SKM-1 treated with dmso at 0.1 percent for 144 hours (cell line): ENCODE data around the gene CRYBG2.

Experiments
- DNase-seq: peaks from one replicate; lab custom pipeline; 2025; ENCODE audit not compliant: unreplicated experiment; lab: John Stamatoyannopoulos, UW

CRYBG2 gene

GRCh38 chr1:26372039-26372438 is 18.1 kb upstream of the CRYBG2 start:
- no peak for DNase-seq

DNA sequence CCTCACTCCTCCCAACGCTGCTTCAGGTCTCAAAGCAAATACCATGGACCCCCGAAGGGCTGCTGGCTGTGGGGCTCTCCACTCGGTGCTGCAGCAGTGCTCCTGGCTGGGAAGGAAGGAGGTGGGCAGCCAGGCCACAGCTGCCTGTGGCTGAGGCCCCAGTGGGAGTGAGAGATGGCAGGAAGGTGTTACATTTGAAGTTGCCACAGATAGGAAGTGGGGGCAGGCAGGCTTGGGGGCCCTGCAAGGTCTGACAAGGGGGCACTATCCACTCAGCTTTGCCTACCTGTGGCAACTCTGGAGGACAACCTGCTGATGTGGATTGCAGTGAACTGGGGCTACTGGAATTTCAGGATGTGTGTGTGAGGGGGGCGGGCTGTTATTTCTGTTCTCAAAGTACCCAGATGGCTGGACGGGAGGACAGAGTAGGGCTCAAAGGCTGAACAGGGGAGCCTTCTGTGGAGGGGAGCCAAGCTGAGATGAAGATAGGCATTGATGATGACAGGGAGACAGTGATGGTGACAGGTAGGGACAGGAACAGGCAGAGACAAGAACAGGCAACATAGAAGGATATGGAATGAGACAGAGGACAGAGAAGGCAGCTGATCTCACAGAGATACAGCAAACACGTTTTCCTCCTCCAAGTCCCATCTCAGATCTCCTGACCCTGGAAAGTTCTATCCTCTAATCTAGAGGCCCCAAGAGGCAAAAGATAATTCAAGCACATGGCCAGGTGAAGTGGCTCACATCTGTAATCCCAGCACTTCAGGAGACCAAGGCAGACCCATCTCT is 16.9 kb upstream of the CRYBG2 start:
- DNase-seq = no peak

DNA sequence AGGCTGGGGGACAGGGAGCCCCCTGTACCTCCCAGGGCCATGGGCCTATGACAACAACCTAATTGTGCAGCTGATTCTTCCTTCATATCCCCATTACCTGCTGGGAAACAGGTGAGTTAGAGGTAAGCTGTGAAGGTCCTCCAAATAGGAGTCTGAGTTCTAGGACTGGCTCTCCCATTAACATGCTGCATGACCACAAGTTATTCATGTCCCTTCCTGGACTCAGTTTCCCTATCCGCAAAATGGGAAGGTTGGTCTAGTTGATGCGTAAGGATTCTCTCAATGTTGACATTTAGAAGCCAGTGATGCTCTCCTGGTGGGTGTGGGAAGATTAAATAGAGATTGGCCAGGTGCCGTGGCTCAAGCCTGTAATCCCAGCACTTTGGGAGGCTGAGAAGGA is 14.6 kb upstream of the CRYBG2 start:
- DNase-seq = no peak

GRCh38 chr1:26368006-26368405 is 14.1 kb upstream of the CRYBG2 start:
- no peak for DNase-seq

DNA sequence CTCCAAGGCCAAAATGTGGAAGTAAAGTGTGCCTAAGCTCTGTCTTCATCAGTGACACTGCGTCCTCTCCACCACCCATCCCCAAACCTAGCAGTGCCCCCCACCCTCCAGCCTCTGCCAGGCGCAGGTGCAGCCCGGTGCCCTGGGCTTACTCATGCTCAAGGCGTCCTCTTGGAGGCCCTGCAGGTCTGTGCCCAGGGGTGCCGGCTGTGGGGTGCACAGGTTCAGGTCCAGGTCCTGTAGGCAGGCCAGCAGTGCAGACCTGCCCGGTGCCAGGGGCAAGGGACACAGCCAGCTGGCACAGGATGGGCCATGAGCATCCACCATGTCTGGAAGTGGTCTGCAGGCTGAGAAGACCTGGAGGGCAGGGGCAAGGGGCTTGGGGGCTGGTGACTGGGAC is 13.5 kb upstream of the CRYBG2 start:
- no peak for DNase-seq

- DNase-seq = no peak
Measured at GRCh38 chr1:26364956-26365355, 11.0 kb upstream of the CRYBG2 start.

DNA sequence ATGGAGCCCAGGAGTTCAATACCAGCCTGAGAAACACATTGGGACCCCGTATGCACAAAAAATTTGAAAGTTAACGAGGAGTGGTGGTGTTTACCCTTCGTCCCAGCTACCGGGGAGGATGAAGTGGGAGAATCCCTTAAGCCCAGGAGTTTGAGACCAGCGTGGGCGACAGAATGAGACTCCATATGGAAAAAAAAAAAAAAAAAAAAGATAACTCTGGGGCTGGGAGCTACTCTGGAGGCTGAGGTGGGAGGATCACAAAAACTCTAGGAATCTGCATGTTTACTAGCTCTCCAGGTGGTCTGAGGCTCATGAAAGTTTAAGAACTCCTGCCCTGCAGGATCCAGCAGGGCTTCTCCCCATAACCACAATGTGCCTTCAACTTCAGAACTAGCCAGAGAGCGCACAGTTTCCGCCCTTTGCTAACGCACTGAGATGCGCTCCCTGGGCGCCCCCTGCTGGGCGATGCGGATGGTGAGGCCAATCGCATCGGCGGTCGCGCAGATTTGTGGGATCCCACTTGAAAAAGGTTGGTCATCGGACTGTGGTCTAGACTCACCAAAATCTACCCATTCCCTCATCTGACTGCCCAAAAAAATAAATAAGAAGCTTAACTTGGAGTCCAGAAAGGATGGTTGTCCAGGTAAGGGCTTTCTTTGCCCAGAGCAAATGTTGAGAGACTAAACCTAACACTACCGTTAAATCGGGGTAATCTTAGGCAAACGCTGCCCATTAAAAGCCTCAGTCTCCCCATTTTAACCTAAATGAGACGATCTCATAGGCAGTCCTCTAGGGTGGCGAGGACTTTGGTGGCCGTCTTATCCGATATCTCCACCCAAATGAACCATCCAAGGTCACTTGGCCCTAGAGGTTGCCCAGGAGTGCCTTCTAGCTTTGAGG is 9.9 kb upstream of the CRYBG2 start:
- peak; percentile 81 for DNase-seq

- DNase-seq = no peak
Measured at GRCh38 chr1:26362331-26362730, 8.4 kb upstream of the CRYBG2 start.

DNA sequence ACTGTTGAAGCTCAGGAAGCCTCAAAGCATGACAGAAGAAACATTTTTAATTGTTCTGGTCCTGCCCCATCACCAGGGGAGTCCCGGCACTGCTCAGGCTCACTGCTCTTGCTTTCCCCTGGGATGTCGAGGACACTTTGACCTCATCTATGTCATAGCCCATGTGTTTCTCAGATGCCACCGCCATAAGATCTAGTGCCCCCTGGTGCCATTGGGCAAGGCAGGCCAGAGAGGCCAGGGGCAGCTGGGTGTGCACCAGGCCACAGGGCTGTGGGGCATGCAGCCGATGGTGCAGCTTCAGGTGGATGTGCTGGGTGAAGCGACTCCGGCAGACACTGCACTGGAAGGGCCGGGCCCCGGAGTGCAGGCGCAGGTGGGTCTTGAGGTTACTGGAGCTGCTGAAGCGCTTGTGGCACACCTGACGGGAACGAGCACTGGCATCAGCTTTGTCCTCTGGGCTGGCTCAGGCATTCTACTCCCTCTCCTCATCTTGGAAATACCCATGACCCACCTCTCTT is 7.7 kb upstream of the CRYBG2 start:
- no peak for DNase-seq

GRCh38 chr1:26360807-26361604 is 7.1 kb upstream of the CRYBG2 start:
- no peak for DNase-seq

- DNase-seq = no peak
Measured at GRCh38 chr1:26359981-26360806, 6.3 kb upstream of the CRYBG2 start.

DNA sequence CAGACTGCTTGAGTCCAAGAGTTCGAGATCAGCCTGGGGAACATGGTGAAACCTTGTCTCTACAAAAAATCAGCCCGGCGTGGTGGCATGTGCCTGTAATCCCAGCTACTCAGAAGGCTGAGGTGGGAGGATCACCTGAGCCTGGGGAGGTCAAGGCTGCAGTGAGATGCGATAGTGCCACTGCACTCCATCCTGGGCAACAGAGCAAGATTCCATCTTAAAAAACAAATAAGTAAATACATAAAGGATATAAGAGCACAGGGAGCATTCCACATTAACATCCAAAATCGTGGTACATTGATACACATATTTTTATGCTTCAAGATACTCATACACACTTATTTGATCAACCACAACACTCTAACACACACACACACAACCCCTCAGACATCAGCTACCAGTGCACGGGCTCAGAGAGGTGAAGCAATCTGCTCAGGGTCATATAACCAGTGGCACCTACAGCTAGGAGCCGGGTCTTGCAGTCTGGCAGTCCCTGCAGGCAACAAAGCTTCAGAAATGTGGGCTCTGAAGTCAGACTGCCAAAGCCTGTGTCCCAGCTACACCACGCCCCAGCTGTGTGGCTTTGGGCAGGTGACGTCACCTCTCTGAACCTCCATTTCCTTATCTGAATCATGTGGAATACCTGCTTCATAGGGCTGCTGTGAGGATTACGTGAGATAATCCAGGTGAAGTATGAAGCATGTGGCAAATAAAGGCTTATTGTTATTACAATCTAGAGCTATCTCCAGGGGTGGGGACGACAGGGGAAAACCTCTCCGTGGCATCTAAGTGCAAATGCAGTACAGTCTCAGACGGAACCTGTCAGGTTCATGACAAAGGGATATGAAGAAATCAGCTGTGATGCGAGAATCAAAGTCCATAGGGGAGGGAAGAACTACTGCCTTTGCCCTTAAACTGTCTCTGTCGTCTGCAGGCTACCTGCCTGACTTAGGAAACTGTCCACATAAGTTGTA is 4.8 kb upstream of the CRYBG2 start:
- DNase-seq = no peak

DNA sequence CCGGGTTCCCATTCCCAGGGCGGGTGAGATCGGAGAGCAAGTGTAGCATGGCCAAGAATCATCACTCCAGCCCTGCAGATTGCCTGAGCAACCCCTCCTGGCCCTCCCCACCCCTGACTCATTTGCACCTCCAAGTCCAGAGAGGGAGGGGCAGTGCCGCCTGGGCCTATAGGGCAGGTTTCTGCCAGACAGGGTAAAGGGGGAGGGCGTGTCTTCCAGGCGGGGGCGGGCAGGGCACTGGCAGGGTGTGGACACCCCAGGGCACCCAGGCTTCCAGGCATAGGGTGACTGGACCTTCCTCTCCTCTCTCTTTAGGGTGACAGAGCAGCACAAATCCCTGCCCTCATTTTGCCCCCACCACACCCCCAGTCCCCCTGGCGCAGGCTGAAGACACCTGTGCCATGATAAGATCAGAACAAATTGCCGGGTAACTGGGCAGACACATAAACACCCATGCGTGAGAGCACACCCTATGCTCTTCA is 3.2 kb upstream of the CRYBG2 start:
- no peak for DNase-seq

DNA sequence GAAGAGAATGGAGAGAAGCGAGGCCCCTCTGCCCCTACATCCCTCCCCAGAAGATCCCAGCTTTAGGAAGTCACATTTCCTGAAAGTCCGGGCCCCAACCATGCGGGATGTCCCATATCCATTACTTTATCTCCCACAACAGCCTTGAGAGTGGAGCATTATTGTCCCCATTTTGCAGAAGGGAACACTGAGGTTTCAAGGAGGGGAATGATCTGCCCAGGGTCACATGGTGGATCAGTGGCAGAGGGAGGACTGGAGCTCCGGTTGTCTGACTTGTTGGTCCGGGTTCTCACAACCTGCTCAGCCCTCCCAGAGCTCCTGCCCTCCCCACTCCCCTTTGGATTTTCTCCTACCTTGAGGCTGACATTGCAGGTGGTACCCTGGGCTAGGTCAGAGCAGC is 2.2 kb upstream of the CRYBG2 start:
- DNase-seq = no peak

DNA sequence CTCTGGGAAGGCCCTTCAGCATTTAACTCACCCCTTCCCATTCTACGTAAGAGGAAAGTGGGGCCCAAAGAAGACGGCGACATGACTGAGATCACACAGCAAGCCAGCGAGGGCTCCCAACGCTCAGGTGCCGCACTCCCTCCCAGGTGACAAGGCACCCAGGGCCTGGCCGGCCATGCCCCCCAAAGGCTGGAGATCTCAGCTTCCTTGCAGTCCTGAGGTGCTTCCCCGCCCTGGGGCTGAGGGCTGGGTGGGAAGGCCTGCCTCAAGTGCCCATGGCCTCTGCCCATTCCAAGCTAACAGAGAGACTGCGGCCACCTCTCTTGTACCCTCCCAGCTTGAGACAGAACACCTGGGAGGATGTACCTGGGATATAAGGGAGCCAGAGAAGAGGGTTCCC is 1.0 kb upstream of the CRYBG2 start:
- no peak for DNase-seq

DNA sequence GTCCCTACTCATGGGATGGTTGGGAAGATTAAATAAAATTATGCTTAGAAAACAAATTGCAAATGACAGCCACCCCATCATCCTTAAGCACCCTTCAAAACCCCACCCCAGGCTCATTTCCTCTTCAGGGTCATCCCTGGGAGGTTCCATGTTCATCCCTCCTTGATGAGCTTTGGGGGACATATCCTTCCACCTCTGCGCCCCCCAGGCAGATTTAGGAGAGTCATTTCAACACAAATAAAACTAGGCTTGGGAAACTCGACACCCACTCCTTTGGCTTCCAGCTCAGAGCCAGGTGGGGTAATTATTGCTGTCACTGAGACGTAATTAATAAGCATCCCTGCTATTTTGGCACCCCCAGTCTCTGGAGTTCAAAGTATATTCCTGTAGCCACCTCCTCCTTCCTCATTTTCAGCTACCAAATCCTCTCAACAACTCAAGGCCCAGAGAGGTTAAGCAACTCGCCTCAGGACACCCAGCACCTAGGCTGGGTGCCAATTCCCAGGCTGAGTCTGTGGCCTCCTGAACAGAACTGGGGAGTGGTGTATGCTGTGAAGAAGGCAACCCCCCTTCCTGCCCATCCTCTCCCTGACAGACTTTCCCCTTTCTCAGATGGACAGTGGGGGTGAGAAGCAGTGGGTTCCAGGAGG is 595 bp downstream of the CRYBG2 start:
- DNase-seq = no peak

GRCh38 chr1:26352338-26352679 is 1.6 kb downstream of the CRYBG2 start:
- DNase-seq = no peak

DNA sequence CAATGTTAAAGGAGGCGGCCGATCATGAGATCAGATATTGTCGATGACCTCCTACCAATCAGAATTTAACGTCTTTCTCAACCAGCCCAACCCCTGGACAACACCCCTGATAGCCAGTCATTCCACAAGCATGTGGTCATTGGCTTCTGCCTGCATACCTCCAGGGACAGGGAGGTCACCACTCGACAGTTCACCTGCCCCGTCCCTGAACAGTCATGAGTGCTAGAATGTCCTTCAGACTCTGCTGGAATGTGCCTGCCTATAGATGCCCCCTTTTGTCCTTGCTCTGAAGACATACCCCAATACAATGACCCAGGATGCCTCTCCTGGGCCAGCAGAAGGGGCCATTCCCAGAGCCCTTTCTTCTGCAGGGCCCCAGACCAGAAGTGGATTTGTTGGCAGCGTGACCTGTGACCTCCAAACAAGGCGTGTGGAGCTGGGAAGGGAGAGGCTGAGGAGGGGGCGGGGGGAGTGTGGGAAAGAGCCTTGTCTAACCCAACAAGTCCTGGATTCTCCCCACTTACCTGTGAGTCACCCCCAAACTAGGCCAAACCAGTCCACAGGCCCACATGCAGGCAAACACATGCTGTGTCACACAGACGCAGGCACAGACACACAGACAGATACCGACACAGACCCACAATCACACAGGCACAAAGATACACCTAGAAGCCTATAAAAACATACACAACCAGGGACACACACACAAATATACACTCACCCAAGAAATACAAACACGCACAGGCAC is 2.2 kb downstream of the CRYBG2 start:
- DNase-seq = no peak
